AG08396 (cell line): ENCODE data around the gene FOXN3.
A peak's percentile ranks its signal among the peaks of the same experiment; 100 is the strongest.
"Not testable (repeated sequence)": the region's sequence is repeated elsewhere in the genome, so short reads cannot be mapped to it uniquely, and the experiment has no call there.

Experiments
- DNase-seq: peaks from one replicate; pipeline ENCODE4 v3.0.0; 2012; ENCODE audit warnings: low spot score, mixed read lengths

The FOXN3 gene

GRCh38 chr14:89164168-89165073 lies 252.6 kb downstream of the FOXN3 start:
- DNase-seq, result no peak

- no peak for DNase-seq
Measured at GRCh38 chr14:89163031-89163636, 253.9 kb downstream of the FOXN3 start.

- no peak for DNase-seq
Measured at GRCh38 chr14:89162586-89162985, 254.4 kb downstream of the FOXN3 start.

- no peak for DNase-seq
Measured at GRCh38 chr14:89160437-89160836, 256.6 kb downstream of the FOXN3 start.

GRCh38 chr14:89158701-89159100 lies 258.3 kb downstream of the FOXN3 start:
- DNase-seq, result no peak

GRCh38 chr14:89158104-89158503 lies 258.9 kb downstream of the FOXN3 start:
- not testable (repeated sequence) for DNase-seq

GRCh38 chr14:89155491-89155890 lies 261.5 kb downstream of the FOXN3 start:
- no peak for DNase-seq

- DNase-seq, result not testable (repeated sequence)
Measured at GRCh38 chr14:89151693-89152092, 265.3 kb downstream of the FOXN3 start.

GRCh38 chr14:89146274-89146673 lies 270.8 kb downstream of the FOXN3 start:
- DNase-seq, result no peak

- DNase-seq, result no peak
Measured at GRCh38 chr14:89144642-89145041, 272.4 kb downstream of the FOXN3 start.

- no peak for DNase-seq
Measured at GRCh38 chr14:89144066-89144465, 273.0 kb downstream of the FOXN3 start.

- no peak for DNase-seq
Measured at GRCh38 chr14:89143595-89143994, 273.4 kb downstream of the FOXN3 start.

GRCh38 chr14:89142366-89142765 lies 274.7 kb downstream of the FOXN3 start:
- no peak for DNase-seq

GRCh38 chr14:89141862-89142261 lies 275.2 kb downstream of the FOXN3 start:
- DNase-seq, result no peak

- DNase-seq, result no peak
Measured at GRCh38 chr14:89140326-89140725, 276.7 kb downstream of the FOXN3 start.

- DNase-seq, result no peak
Measured at GRCh38 chr14:89139404-89140247, 277.4 kb downstream of the FOXN3 start.

- DNase-seq, result no peak
Measured at GRCh38 chr14:89138846-89139245, 278.2 kb downstream of the FOXN3 start.

- peak; percentile 92 for DNase-seq
Measured at GRCh38 chr14:89137526-89138163, 279.4 kb downstream of the FOXN3 start.

- no peak for DNase-seq
Measured at GRCh38 chr14:89136587-89136986, 280.4 kb downstream of the FOXN3 start.

- DNase-seq, result no peak
Measured at GRCh38 chr14:89134640-89135039, 282.4 kb downstream of the FOXN3 start.

- DNase-seq, result no peak
Measured at GRCh38 chr14:89131004-89131750, 285.9 kb downstream of the FOXN3 start.
